SK-N-SH (cell line): ENCODE measurements around the gene CYTH3.

Experiments
- CTCF ChIP-seq: fragments of 200-600 bp; sonication (generic); IDR thresholded peaks from 2 replicates; pipeline ENCODE4 v1.6.1; 2017; ENCODE audit warnings: antibody characterized with exemption, mild to moderate bottlenecking, moderate library complexity
- ELF1 ChIP-seq: IDR thresholded peaks from 2 replicates; pipeline ENCODE4 v1.4.0; 2012
- GABPA ChIP-seq: IDR thresholded peaks from 2 replicates; pipeline ENCODE4 v1.4.0; 2012; ENCODE audit warnings: low read depth, mild to moderate bottlenecking
- IRF3 ChIP-seq: fragments of 150-350 bp; IDR thresholded peaks from 2 replicates; pipeline ENCODE4 v1.6.1; 2016; ENCODE audit warnings: mild to moderate bottlenecking, low read depth, low read length
- JUND ChIP-seq: IDR thresholded peaks from 2 replicates; pipeline ENCODE4 v1.4.0; 2012
- MXI1 ChIP-seq: IDR thresholded peaks from 2 replicates; pipeline ENCODE4 v1.6.1; 2012; ENCODE audit warnings: mild to moderate bottlenecking, low read depth, low read length, improper control_type of control experiment
- POLR2AphosphoS5 ChIP-seq: IDR thresholded peaks from 2 replicates; pipeline ENCODE4 v1.6.1; 2012; ENCODE audit warnings: low read depth, low read length
- RAD21 ChIP-seq: IDR thresholded peaks from 2 replicates; pipeline ENCODE4 v1.6.1; 2012; ENCODE audit warnings: mild to moderate bottlenecking, low read length
- RXRA ChIP-seq: IDR thresholded peaks from 2 replicates; pipeline ENCODE4 v1.4.0; 2012; ENCODE audit warnings: low read depth, mild to moderate bottlenecking, borderline replicate concordance
- SIN3A ChIP-seq: IDR thresholded peaks from 2 replicates; pipeline ENCODE4 v1.6.1; 2012; ENCODE audit warnings: low read depth, mild to moderate bottlenecking, low read length, moderate library complexity, borderline replicate concordance
- TCF12 ChIP-seq: IDR thresholded peaks from 2 replicates; pipeline ENCODE4 v1.4.0; 2012
- USF1 ChIP-seq: IDR thresholded peaks from 2 replicates; pipeline ENCODE4 v1.4.0; 2012; ENCODE audit warnings: low read depth, borderline replicate concordance

GRCh38 chr7:6202117-6202516 is 70.3 kb downstream of the CYTH3 start:
- no peak for TF ChIP-seq CTCF
- no peak for TF ChIP-seq ELF1
- no peak for TF ChIP-seq RXRA
- no peak for TF ChIP-seq POLR2AphosphoS5
- TF ChIP-seq GABPA = no peak
- TF ChIP-seq TCF12 = no peak
- no peak for TF ChIP-seq USF1
- TF ChIP-seq RAD21 = no peak
- no peak for TF ChIP-seq MXI1
- TF ChIP-seq IRF3 = no peak
- TF ChIP-seq SIN3A = no peak
- no peak for TF ChIP-seq JUND
